Esophagus muscularis mucosa (tissue), 3 donors: Measurements from ENCODE around the gene NEDD8.

Source experiments
- POLR2A ChIP-seq: fragments of 450-650 bp; IDR thresholded peaks from one replicate; pipeline ENCODE4 v1.6.1; 2017; ENCODE audit warnings: antibody characterized with exemption, moderate library complexity, mild to moderate bottlenecking, low read depth
- POLR2AphosphoS5 ChIP-seq, 2 donors: sonication (generic); formaldehyde crosslinking; IDR thresholded peaks; one replicate each; pipeline ENCODE4 v1.6.1; 2017; ENCODE audit warnings: antibody characterized with exemption in 2 of 2
- TF ChIP-seq, protein P1 (sequence below), 3 experiments: fragments of 200-600 bp in 2 of 3; fragments of 450-650 bp in 1 of 3; sonication (generic) in 2 of 3; IDR thresholded peaks; one replicate each; pipeline ENCODE4 v1.5.1; 2017 to 2019; ENCODE audit warnings: antibody characterized with exemption in 3 of 3, mild to moderate bottlenecking in 2 of 3, moderate library complexity in 1 of 3

DNA sequence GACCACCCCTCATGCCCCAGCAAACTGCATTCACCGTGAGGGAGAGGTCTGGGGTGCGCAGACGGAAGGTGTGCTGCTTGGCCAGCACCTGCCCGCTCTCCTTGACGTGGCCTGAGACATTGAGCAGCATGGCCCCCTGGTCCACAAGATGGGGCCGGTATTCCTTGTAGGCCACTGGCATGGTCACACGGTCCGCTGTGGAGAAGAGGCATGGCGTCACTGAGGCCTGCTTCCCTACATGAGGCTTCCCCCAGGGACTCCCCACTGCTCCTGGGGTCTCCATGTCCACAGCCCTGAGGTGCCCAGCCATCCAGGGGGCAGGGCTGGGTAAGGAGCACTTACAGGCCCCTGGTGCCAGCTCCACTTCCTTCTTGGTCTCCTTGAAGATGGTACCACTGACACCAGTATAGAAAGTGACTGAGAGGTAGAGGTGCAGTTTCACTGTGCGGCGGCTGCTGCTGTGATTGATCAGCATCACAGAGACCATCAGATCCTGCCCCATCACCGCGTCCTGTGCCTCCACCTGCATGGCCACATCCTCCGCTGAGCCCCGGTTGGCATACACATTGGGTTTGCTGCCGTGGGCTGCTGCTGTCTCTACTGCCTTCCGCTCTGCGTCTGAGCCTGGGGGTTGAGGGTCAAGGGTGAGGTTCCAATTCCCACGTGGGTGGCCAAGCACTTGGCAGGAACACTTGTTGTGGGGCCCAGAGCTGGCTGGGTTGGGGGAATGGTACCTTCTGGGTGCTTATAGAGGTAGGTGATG lies 22.6 kb upstream of the NEDD8 start:
- no peak for TF ChIP-seq POLR2AphosphoS5 (IDR thresholded peaks at IDR 0.05)
- TF ChIP-seq, protein P1, sequence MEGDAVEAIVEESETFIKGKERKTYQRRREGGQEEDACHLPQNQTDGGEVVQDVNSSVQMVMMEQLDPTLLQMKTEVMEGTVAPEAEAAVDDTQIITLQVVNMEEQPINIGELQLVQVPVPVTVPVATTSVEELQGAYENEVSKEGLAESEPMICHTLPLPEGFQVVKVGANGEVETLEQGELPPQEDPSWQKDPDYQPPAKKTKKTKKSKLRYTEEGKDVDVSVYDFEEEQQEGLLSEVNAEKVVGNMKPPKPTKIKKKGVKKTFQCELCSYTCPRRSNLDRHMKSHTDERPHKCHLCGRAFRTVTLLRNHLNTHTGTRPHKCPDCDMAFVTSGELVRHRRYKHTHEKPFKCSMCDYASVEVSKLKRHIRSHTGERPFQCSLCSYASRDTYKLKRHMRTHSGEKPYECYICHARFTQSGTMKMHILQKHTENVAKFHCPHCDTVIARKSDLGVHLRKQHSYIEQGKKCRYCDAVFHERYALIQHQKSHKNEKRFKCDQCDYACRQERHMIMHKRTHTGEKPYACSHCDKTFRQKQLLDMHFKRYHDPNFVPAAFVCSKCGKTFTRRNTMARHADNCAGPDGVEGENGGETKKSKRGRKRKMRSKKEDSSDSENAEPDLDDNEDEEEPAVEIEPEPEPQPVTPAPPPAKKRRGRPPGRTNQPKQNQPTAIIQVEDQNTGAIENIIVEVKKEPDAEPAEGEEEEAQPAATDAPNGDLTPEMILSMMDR (IDR thresholded peaks at IDR 0.05) = no peak
- no peak for TF ChIP-seq POLR2A
